Islet precursor cell (in vitro differentiated cells): Measurements from ENCODE around the gene NFIA.
A peak's percentile ranks its signal among the peaks of the same experiment; 100 is the strongest.

ENCODE experiments used
- DNase-seq: peaks from one replicate; pipeline ENCODE4 v3.0.0-alpha.2; 2018

Gene NFIA

GRCh38 chr1:61316493-61316892, 234.1 kb downstream of the NFIA start:
- DNase-seq, result no peak

GRCh38 chr1:61318319-61319125, 236.2 kb downstream of the NFIA start:
- peak; percentile 61 for DNase-seq

- no peak for DNase-seq
These were observed 238.2 kb downstream of the NFIA start for GRCh38 chr1:61320575-61320974.

GRCh38 chr1:61322008-61322744, 239.8 kb downstream of the NFIA start:
- DNase-seq, result no peak

GRCh38 chr1:61322769-61323168, 240.4 kb downstream of the NFIA start:
- no peak for DNase-seq

- peak; percentile 64 for DNase-seq
These were observed 241.4 kb downstream of the NFIA start for GRCh38 chr1:61323681-61324328.

- no peak for DNase-seq
These were observed 244.4 kb downstream of the NFIA start for GRCh38 chr1:61326713-61327112.

GRCh38 chr1:61327436-61327835, 245.1 kb downstream of the NFIA start:
- no peak for DNase-seq

GRCh38 chr1:61329556-61329955, 247.2 kb downstream of the NFIA start:
- no peak for DNase-seq

GRCh38 chr1:61330018-61330417, 247.7 kb downstream of the NFIA start:
- DNase-seq, result no peak

- no peak for DNase-seq
These were observed 248.2 kb downstream of the NFIA start for GRCh38 chr1:61330571-61330970.

GRCh38 chr1:61332196-61332753, 249.9 kb downstream of the NFIA start:
- DNase-seq, result no peak

- DNase-seq, result no peak
These were observed 250.4 kb downstream of the NFIA start for GRCh38 chr1:61332796-61333195.

GRCh38 chr1:61334718-61335589, 252.6 kb downstream of the NFIA start:
- DNase-seq, result no peak

GRCh38 chr1:61337037-61337436, 254.7 kb downstream of the NFIA start:
- no peak for DNase-seq

GRCh38 chr1:61337441-61337951, 255.1 kb downstream of the NFIA start:
- DNase-seq, result no peak

- peak; percentile 96 for DNase-seq
These were observed 255.9 kb downstream of the NFIA start for GRCh38 chr1:61337981-61338848.

- no peak for DNase-seq
These were observed 256.5 kb downstream of the NFIA start for GRCh38 chr1:61338899-61339298.

GRCh38 chr1:61341426-61341825, 259.1 kb downstream of the NFIA start:
- DNase-seq, result no peak

GRCh38 chr1:61343734-61344420, 261.5 kb downstream of the NFIA start:
- no peak for DNase-seq

- DNase-seq, result no peak
These were observed 262.3 kb downstream of the NFIA start for GRCh38 chr1:61344696-61345095.
